ENCODE measurements around the gene SLC66A1.
"Not testable (repeated sequence)": the region's sequence is repeated elsewhere in the genome, so short reads cannot be mapped to it uniquely, and the experiment has no call there.

SLC66A1 gene

GRCh38 chr1:19304081-19304480, 8.0 kb upstream of the SLC66A1 start:
- not testable (repeated sequence) for DNase-seq (ENCODE audit: low read depth in 1 of 2, low spot score in 1 of 2)

DNA sequence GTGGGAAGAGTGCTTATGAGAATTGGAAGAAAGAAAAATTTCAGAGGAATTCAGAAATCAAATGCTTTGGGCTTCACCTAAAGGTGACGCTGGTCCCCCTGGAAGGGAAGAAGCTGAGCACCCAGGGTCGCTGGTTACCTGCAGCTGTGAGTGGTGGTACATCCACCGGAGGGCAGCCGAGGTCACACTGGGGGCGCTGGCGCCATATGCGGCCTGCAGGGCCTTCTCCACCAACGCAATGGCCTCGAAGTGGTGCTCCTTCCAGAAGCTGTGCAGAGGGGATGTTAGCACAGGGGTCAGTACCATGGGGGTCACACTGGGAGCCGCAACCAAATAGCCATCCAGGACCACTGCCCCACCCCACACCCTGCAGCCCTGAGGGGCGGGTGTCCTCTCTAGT, 6.2 kb upstream of the SLC66A1 start:
- no peak for DNase-seq (ENCODE audit: low read depth in 1 of 2, low spot score in 1 of 2)

GRCh38 chr1:19306941-19307340, 5.2 kb upstream of the SLC66A1 start:
- no peak for DNase-seq (ENCODE audit: low read depth in 1 of 2, low spot score in 1 of 2)

- DNase-seq (ENCODE audit: low read depth in 1 of 2, low spot score in 1 of 2) = no peak
These were observed 4.2 kb upstream of the SLC66A1 start for GRCh38 chr1:19307794-19308508.

GRCh38 chr1:19308509-19308907, 3.6 kb upstream of the SLC66A1 start:
- DNase-seq (ENCODE audit: low read depth in 1 of 2, low spot score in 1 of 2) = no peak

DNA sequence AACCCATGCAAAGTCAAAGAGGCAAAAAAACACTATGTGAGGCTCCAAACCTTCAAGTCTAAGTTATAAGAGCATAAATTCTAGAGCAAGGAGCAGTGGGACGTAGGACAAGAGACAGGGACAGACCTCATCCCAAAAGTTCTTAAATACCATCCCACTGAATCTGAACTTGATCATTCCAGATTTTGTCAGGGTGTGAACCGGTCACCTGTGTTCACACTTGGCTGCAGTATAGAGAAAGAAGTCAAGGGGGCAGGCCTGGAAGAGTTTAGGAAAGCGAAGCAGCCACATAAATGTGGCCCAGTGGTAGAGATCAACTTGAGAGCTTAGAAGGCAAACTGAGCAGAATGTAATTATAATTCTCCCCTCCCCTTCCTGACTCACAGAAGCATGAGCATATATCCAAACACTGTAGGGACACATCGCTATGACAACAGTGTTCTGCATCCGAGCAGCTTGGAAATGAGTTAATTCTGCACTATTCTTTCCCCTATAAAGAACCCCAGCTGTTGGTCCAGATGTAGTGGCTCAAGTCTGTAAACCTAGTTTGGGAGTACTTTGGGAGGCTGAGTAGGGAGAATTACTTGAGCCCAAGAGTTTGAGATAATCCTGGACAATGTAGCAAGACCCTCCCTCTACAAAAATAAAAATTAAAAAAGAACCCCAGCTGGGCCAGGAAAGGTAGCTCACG, 2.9 kb upstream of the SLC66A1 start:
- no peak for DNase-seq (ENCODE audit: low read depth in 1 of 2, low spot score in 1 of 2)

- DNase-seq (ENCODE audit: low read depth in 1 of 2, low spot score in 1 of 2) = no peak
These were observed 2.1 kb upstream of the SLC66A1 start for GRCh38 chr1:19310061-19310460.

DNA sequence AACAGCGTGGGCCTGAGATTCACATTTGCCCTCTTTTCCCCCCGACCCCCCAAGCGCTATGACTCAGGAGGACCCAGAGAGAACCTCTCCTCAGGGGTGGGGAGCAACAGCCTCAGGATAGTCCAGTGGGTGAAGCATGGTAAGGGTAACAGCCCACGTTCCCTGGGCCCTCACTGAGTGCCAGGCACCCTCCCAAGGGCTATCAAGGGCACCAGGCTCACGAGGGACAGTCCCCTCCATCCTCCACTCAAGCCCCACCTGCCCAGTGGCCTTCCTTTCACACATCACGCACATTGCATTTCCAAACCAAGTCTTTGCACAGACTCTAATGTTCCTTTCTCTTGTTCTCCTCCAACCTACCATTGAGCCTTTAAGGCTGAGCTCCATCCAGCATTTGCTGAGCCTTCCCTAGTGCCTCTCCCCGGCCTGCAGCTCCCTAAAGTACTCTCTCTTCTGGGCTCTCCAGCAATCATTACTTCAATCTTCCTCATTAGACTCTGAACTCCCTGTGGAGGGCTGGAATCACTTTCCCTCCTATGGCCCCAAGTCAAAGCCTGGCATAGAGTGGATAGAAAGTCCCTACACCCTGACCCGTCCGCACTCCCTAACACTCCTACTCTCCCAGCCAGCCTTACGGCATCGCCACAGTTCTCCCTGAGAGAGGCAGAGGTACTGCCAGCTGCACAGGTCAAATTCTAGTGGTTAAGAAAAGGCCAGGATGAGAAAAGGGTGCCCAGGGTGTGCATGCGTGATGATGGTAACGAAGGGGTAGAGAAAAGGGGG, 1.2 kb upstream of the SLC66A1 start:
- peak in 1 of 2 donors; percentile 6 for DNase-seq (ENCODE audit: low read depth in 1 of 2, low spot score in 1 of 2)

- DNase-seq (ENCODE audit: low read depth in 1 of 2, low spot score in 1 of 2) = no peak
These were observed 609 bp upstream of the SLC66A1 start for GRCh38 chr1:19311503-19311930.

GRCh38 chr1:19312782-19313635, 883 bp downstream of the SLC66A1 start:
- DNase-seq (ENCODE audit: low read depth in 1 of 2, low spot score in 1 of 2) = peak in 1 of 2 donors; percentile 9

DNA sequence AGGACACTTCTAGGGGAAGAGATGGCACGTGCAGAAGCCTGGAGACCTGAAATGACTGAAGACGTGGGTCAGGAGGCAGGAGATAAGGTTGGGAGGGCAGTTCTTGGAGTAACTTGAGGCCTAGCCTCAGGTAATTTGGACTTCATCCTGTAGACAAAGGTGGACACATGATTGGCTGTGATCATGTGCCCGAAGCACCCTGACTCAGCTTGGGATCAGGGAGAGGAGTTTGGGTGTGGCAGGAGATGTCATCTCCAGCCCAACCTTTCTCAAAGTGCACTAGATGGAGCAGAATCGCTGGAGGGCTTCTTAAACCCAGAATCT, 1.5 kb downstream of the SLC66A1 start:
- no peak for DNase-seq (ENCODE audit: low read depth in 1 of 2, low spot score in 1 of 2)

DNA sequence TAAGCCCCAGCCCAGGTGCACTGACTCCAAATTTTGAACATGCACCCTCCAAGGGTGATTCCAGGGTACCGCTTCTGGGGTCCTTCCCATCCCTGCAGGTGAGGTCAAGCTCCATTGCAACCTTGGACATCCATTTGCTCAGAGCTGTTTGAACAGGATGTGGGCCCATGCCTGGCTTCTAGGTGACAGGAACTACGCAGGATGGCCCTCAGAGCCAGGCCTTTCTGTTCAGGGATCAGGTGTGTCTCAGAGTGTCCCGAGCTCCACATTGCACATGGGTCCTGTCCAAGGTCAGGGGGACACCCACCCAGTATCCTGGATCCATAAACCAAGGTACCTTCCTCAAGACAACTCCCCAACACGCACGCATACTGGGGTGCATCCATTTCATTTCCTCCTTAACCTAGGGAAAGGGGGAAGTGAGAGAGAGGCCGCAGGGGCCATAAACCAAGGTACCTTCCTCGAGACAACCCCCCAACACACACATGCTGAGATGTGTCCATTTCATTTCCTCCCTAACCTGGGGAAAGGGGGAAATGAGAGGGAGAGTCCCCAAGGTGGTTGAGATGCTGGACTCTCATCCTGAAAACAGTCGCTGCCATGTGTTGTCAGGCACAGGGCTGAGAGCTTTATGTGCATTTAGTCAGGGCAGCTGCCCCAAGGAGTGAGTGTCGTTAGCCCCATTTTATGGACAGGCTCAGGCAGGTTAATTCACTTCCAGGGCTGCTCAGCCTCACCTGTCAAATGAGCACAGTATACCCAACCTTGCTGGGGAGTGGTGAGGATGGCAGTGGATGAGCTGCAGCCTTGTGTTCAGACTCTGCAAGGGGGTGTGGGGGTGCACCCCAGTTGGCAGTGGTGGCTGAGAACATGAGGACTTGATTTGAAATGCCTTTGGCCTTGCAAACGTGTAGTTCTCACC, 2.1 kb downstream of the SLC66A1 start:
- no peak for DNase-seq (ENCODE audit: low read depth in 1 of 2, low spot score in 1 of 2)

- no peak for DNase-seq (ENCODE audit: low read depth in 1 of 2, low spot score in 1 of 2)
These were observed 3.5 kb downstream of the SLC66A1 start for GRCh38 chr1:19315378-19316198.

- no peak for DNase-seq (ENCODE audit: low read depth in 1 of 2, low spot score in 1 of 2)
These were observed 5.2 kb downstream of the SLC66A1 start for GRCh38 chr1:19317126-19317910.

DNA sequence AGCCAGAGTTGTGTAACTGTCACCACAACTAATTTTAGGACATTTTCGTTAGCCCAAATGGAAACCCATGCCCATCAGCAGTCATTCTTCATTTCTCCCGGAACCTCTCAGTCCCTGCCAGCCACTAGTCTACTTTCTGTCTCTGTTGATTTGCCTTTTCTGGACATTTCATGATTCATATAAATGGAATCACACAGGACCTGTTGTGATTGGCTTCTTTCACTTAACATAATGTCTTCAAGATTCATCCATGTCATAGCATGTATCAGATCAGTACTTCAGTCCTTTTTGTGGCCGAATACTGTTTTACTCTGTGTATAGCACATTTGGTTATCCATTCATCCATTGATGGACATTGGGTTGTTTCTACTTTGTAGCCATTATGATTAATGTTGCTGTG, 7.1 kb downstream of the SLC66A1 start:
- no peak for DNase-seq (ENCODE audit: low read depth in 1 of 2, low spot score in 1 of 2)

GRCh38 chr1:19321071-19321470, 8.9 kb downstream of the SLC66A1 start:
- DNase-seq (ENCODE audit: low read depth in 1 of 2, low spot score in 1 of 2) = no peak

- DNase-seq (ENCODE audit: low read depth in 1 of 2, low spot score in 1 of 2) = no peak
These were observed 10.4 kb downstream of the SLC66A1 start for GRCh38 chr1:19322481-19322880.

DNA sequence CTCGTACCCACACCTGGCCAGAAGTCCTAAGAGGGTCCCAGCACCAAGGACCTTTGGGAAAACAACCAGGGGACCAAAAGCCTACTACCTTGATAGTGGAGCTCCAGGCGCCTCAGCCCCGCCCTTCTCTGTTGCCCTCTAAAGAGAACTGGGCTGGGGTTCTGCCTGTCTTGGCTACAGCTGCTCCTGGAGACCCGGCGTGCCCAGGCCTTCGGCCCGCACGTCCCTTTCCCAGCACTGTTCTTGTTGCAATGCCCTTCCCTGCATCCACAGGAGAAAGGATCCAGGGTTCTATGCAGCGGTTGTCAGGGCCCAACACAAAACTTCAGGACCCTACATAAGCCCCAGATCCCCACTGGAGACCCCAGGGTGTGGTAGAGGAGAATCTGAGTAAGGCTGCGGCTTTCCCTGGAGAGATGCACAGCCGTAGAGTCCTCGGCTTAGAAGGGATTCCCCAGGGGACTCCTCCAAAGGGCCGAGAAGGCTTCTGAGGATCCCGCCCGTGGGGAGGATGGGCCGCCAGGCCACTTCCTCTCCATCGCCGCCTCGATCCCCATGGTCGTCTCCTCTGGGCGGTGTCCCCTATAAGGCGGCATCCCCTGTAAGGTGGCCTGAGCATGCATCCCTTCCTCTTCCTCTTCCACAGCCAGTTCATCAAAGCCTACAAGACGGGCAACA, 12.0 kb downstream of the SLC66A1 start:
- DNase-seq (ENCODE audit: low read depth in 1 of 2, low spot score in 1 of 2) = no peak
